ENCODE measurements around the gene SLC16A13.

DNA sequence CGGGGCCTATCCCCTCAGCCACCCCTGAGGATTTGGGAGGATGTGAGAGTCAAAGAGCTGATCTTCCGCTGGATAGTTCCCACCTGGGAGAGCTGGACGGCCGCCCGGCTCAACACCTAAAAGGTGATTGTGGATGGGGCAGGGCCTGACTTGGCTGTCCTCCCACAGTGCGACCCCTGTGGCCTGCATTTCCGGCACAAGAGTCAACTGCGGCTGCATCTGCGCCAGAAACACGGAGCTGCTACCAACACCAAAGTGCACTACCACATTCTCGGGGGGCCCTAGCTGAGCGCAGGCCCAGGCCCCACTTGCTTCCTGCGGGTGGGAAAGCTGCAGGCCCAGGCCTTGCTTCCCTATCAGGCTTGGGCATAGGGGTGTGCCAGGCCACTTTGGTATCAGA lies 8.5 kb upstream of the SLC16A13 start:
- TF ChIP-seq, protein P1, sequence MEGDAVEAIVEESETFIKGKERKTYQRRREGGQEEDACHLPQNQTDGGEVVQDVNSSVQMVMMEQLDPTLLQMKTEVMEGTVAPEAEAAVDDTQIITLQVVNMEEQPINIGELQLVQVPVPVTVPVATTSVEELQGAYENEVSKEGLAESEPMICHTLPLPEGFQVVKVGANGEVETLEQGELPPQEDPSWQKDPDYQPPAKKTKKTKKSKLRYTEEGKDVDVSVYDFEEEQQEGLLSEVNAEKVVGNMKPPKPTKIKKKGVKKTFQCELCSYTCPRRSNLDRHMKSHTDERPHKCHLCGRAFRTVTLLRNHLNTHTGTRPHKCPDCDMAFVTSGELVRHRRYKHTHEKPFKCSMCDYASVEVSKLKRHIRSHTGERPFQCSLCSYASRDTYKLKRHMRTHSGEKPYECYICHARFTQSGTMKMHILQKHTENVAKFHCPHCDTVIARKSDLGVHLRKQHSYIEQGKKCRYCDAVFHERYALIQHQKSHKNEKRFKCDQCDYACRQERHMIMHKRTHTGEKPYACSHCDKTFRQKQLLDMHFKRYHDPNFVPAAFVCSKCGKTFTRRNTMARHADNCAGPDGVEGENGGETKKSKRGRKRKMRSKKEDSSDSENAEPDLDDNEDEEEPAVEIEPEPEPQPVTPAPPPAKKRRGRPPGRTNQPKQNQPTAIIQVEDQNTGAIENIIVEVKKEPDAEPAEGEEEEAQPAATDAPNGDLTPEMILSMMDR (IDR thresholded peaks at IDR 0.05) = no peak
- no peak for TF ChIP-seq POLR2A (IDR thresholded peaks at IDR 0.05)
